ENCODE results near the gene MEGF11.

- TF ChIP-seq, protein P1, sequence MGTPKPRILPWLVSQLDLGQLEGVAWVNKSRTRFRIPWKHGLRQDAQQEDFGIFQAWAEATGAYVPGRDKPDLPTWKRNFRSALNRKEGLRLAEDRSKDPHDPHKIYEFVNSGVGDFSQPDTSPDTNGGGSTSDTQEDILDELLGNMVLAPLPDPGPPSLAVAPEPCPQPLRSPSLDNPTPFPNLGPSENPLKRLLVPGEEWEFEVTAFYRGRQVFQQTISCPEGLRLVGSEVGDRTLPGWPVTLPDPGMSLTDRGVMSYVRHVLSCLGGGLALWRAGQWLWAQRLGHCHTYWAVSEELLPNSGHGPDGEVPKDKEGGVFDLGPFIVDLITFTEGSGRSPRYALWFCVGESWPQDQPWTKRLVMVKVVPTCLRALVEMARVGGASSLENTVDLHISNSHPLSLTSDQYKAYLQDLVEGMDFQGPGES (IDR thresholded peaks at IDR 0.05; ENCODE audit: low read depth, low read length), result no peak
- TF ChIP-seq, protein P2, sequence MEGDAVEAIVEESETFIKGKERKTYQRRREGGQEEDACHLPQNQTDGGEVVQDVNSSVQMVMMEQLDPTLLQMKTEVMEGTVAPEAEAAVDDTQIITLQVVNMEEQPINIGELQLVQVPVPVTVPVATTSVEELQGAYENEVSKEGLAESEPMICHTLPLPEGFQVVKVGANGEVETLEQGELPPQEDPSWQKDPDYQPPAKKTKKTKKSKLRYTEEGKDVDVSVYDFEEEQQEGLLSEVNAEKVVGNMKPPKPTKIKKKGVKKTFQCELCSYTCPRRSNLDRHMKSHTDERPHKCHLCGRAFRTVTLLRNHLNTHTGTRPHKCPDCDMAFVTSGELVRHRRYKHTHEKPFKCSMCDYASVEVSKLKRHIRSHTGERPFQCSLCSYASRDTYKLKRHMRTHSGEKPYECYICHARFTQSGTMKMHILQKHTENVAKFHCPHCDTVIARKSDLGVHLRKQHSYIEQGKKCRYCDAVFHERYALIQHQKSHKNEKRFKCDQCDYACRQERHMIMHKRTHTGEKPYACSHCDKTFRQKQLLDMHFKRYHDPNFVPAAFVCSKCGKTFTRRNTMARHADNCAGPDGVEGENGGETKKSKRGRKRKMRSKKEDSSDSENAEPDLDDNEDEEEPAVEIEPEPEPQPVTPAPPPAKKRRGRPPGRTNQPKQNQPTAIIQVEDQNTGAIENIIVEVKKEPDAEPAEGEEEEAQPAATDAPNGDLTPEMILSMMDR (IDR thresholded peaks at IDR 0.05), result no peak
- TF ChIP-seq ELF1 (IDR thresholded peaks at IDR 0.05) (no peak), GATA2 (CRISPR knock-in tag; IDR thresholded peaks at IDR 0.05) (no peak)
- TF ChIP-seq, protein P3, sequence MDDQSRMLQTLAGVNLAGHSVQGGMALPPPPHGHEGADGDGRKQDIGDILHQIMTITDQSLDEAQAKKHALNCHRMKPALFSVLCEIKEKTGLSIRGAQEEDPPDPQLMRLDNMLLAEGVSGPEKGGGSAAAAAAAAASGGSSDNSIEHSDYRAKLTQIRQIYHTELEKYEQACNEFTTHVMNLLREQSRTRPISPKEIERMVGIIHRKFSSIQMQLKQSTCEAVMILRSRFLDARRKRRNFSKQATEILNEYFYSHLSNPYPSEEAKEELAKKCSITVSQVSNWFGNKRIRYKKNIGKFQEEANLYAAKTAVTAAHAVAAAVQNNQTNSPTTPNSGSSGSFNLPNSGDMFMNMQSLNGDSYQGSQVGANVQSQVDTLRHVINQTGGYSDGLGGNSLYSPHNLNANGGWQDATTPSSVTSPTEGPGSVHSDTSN (IDR thresholded peaks at IDR 0.05), result no peak
These were observed 127.5 kb downstream of the MEGF11 start for GRCh38 chr15:66126031-66126441.
